DMS153 treated with DMSO at 0.1 percent for 48 hours (cell line): ENCODE measurements around the gene UBQLN1.
"Not testable (repeated sequence)": the region's sequence is repeated elsewhere in the genome, so short reads cannot be mapped to it uniquely, and the experiment has no call there.

Experiments
- DNase-seq: peaks from one replicate; lab custom pipeline; 2025; ENCODE audit not compliant: unreplicated experiment; lab: John Stamatoyannopoulos, UW

The UBQLN1 gene

GRCh38 chr9:83633676-83634075 is 74.1 kb downstream of the UBQLN1 start:
- no peak for DNase-seq

GRCh38 chr9:83633255-83633654 is 74.5 kb downstream of the UBQLN1 start:
- no peak for DNase-seq

GRCh38 chr9:83630938-83631457 is 76.8 kb downstream of the UBQLN1 start:
- DNase-seq, result no peak

GRCh38 chr9:83629433-83630104 is 78.2 kb downstream of the UBQLN1 start:
- no peak for DNase-seq

- no peak for DNase-seq
Observed at GRCh38 chr9:83628540-83628939, 79.2 kb downstream of the UBQLN1 start.

GRCh38 chr9:83625178-83625577 is 82.6 kb downstream of the UBQLN1 start:
- DNase-seq, result no peak

- DNase-seq, result peak; percentile 4
Observed at GRCh38 chr9:83623679-83624076, 84.1 kb downstream of the UBQLN1 start.

- peak; percentile 41 for DNase-seq
Observed at GRCh38 chr9:83622939-83623678, 84.6 kb downstream of the UBQLN1 start, which contains the start of gene IDNK. TSS of gene IDNK (plus strand) at chr9:83623143. CDS start at chr9:83623172, 29 bp downstream.

- DNase-seq, result peak; percentile 49
Observed at GRCh38 chr9:83622433-83622938, 85.3 kb downstream of the UBQLN1 start.

GRCh38 chr9:83620841-83621636 is 86.7 kb downstream of the UBQLN1 start:
- DNase-seq, result peak; percentile 39

GRCh38 chr9:83617299-83617698 is 90.5 kb downstream of the UBQLN1 start:
- no peak for DNase-seq

- DNase-seq, result not testable (repeated sequence)
Observed at GRCh38 chr9:83613298-83613697, 94.5 kb downstream of the UBQLN1 start.
